GM08714 (cell line): Measurements from ENCODE around the gene LIN7A.
"Not testable (repeated sequence)": the region's sequence is repeated elsewhere in the genome, so short reads cannot be mapped to it uniquely, and the experiment has no call there.

ENCODE experiments used
- H3K4me3 ChIP-seq: fragments of 200-500 bp; sonication (Bioruptor generic); 2 replicates; pipeline ENCODE4 v1.5.1; 2014; ENCODE audit warnings: mild to moderate bottlenecking, low read length, inconsistent platforms
- ZNF274 ChIP-seq: IDR thresholded peaks from 2 replicates; pipeline ENCODE4 v1.6.1; 2012; ENCODE audit warnings: mild to moderate bottlenecking, low read depth, low read length

LIN7A gene

GRCh38 chr12:80821513-80822000 lies 116.2 kb downstream of the LIN7A start:
- no peak overlapping the region for H3K4me3 ChIP-seq
- TF ChIP-seq ZNF274, result no peak

DNA sequence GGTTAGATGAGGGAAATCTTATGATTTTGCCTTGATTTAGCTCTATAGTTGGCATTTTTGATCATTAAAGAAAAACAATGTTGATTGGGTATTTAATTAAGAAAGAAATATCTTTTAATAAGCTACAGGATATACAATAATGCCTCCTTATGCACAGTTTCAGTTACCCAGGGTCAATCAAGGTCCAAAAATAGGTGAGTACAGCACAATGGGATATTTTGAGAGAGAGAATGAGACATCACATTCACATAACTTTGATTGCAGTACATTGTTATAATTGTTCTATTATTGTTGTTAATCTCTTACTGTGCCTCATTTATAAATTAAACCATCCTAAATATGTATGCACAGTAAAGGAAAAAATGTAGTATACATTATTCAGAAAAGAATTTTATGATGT lies 118.9 kb downstream of the LIN7A start:
- H3K4me3 ChIP-seq, result no peak overlapping the region
- TF ChIP-seq ZNF274, result no peak

GRCh38 chr12:80815351-80815750 lies 122.4 kb downstream of the LIN7A start:
- TF ChIP-seq ZNF274, result no peak
- no peak overlapping the region for H3K4me3 ChIP-seq

- H3K4me3 ChIP-seq, result no peak overlapping the region
- TF ChIP-seq ZNF274, result no peak
Measured at GRCh38 chr12:80814453-80814852, 123.3 kb downstream of the LIN7A start.

GRCh38 chr12:80813820-80814219 lies 123.9 kb downstream of the LIN7A start:
- no peak for TF ChIP-seq ZNF274
- no peak overlapping the region for H3K4me3 ChIP-seq

GRCh38 chr12:80811957-80812708 lies 125.6 kb downstream of the LIN7A start:
- no peak for TF ChIP-seq ZNF274
- H3K4me3 ChIP-seq, result no peak overlapping the region

GRCh38 chr12:80810874-80811273 lies 126.9 kb downstream of the LIN7A start:
- no peak overlapping the region for H3K4me3 ChIP-seq
- TF ChIP-seq ZNF274, result no peak

GRCh38 chr12:80807640-80808288 lies 130.0 kb downstream of the LIN7A start:
- no peak for TF ChIP-seq ZNF274
- no peak overlapping the region for H3K4me3 ChIP-seq

- no peak for TF ChIP-seq ZNF274
- H3K4me3 ChIP-seq, result no peak overlapping the region
Measured at GRCh38 chr12:80805106-80805505, 132.6 kb downstream of the LIN7A start.

GRCh38 chr12:80802652-80803400 lies 134.9 kb downstream of the LIN7A start:
- no peak for TF ChIP-seq ZNF274
- H3K4me3 ChIP-seq, result no peak overlapping the region

DNA sequence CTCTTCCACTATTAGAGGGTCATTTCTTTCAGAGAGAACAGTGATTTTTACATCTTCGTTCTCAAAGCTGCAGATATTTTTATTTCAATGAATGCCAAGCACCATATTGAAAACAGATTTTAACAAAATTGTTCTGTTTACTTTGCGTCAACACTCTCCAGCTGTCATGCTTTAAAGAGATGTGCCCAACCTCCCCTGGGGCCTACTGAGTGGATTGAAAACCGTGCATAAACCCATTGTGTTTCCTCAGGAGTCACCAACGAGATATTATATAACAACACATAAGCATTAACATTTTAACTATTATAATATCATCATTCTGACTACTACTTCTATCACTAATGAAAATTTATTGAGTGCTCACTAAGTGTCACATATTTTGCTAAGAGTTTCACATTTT lies 139.5 kb downstream of the LIN7A start:
- TF ChIP-seq ZNF274, result no peak
- H3K4me3 ChIP-seq, result no peak overlapping the region

DNA sequence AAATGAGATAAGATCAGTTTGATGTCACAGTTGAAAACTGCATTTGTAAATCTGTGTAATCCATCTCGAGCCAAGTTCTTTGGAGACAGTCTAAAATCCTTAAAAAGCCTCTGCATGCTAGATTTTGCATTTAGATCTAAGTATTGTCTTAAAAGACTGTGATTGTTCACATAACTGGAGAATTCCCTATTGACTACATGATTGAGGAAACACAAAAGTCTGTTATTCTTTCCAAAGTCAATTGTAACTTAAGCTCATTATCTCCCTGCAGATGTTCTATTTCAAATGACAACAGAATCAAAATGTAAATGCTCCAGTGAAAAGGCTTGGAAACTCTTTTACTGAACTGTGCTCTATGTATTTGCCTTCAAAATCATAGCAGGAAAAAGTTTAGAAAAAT lies 143.2 kb downstream of the LIN7A start:
- no peak overlapping the region for H3K4me3 ChIP-seq
- no peak for TF ChIP-seq ZNF274

GRCh38 chr12:80792861-80793260 lies 144.9 kb downstream of the LIN7A start:
- no peak for TF ChIP-seq ZNF274
- no peak overlapping the region for H3K4me3 ChIP-seq

DNA sequence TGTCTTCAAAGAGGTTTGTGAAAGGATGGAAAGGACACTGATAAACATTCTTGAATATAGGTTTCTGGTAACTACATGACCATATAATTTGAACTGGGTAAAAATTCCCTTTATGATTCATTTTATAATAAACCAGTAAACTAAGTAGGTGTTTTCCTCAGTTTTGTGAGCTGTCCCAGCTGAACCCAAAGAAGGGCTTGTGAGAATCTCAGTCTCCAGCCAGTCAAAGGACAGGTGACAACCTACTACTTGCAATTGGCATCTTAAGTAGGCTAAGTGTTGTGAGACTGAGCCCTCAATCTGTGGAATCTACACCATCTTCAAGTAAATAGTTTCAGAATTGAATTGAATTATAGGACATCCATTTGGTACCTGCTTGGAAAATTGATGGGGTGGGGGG lies 145.9 kb downstream of the LIN7A start:
- no peak for TF ChIP-seq ZNF274
- H3K4me3 ChIP-seq, result no peak overlapping the region

DNA sequence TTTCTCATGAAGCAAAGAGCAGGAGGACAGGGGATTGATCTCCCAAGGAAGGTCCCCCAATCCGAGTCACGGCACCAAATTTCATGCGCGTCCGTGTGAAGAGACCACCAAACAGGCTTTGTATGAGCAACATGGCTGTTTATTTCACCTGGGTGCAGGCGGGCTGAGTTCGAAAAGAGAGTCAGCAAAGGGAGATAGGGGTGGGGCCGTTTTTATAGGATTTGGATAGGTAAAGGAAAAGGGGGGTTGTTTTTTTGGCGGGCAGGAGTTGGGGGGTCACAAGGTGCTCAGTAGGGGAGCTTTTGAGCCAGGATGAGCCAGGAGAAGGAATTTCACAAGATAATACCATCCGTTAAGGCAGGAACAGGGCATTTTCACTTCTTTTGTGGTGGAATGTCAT lies 149.3 kb downstream of the LIN7A start:
- H3K4me3 ChIP-seq, result not testable (repeated sequence)

DNA sequence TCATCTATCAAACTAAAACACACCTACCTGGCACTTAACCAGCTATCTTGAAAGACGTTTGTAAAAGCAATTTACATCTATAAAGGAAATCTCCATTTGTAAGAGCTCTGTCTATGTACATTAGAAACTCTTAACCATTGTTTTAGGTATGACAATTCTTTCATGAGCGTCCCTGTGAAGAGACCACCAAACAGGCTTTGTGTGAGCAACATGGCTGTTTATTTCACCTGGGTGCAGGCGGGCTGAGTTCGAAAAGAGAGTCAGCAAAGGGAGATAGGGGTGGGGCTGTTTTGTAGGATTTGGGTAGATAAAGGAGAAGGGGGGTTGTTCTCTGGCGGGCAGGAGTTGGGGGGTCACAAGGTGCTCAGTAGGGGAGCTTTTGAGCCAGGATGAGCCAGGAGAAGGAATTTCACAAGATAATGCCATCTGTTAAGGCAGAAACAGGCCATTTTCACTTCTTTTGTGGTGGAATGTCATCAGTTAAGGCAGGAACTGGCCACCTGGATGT lies 154.7 kb downstream of the LIN7A start:
- H3K4me3 ChIP-seq, result not testable (repeated sequence)
